NCI-H1417 treated with DMSO at 0.1 percent for 48 hours (cell line): ENCODE results near the gene SETDB1.
"Not testable (repeated sequence)": the region's sequence is repeated elsewhere in the genome, so short reads cannot be mapped to it uniquely, and the experiment has no call there.

Experiments used
- DNase-seq: peaks from one replicate; lab custom pipeline; 2025; lab: John Stamatoyannopoulos, UW

Gene SETDB1

DNA sequence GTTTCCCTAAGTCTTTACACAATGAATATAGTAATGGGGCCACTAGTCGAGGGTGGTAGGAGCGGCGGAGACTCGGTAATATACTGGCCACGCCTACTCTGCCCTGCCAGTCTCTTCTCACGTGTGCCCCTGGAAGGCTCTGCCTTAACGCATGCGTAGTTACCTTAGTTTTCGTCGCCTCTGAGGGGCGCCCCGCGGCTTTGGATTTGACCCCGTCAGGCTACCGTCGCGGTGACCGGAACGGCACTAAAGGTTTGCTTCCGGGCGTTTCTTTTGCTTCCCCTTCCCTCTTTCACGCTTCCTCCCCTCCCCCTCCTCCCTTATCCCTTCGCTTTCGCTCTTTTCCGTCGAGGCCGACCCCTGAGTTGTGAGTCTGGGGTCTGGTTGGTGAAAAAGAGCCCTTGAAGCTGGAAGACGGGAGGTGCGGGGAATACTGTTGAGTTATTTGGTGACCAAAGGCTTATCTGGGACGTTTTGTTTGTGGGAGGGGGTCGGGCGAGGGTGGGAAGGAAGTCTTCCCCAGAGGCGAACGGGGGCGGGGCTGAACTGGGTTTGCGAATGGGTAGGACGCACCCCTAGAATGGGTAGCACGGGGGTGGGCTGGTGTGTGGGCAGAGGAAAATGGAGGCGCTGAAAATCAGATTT lies at the start of gene SETDB1:
TSS of gene SETDB1 (plus strand) at position 267 of the 645 bp plus-strand sequence. CDS start 1,352 bp downstream, outside the sequence.
- peak; percentile 96 for DNase-seq

DNA sequence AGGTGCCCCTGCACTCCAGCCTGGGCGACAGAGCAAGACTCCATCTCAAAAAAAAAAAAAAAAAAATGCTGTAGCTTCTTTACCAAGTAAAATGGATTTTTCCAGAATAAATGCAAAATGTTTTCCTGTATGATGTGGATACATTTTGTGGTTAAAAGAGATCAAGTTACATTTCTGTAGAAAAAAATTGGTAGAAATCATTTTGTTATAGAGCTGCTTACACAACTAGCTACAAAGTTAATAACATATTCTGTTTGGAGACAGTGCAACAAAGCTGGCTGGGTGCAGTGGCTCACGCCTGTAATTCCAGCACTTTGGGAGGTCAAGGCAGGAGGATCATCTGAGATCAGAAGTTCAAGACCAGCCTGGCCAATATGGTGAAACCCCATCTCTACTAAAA lies 47.2 kb upstream of the SETDB1 start:
- not testable (repeated sequence) for DNase-seq

DNA sequence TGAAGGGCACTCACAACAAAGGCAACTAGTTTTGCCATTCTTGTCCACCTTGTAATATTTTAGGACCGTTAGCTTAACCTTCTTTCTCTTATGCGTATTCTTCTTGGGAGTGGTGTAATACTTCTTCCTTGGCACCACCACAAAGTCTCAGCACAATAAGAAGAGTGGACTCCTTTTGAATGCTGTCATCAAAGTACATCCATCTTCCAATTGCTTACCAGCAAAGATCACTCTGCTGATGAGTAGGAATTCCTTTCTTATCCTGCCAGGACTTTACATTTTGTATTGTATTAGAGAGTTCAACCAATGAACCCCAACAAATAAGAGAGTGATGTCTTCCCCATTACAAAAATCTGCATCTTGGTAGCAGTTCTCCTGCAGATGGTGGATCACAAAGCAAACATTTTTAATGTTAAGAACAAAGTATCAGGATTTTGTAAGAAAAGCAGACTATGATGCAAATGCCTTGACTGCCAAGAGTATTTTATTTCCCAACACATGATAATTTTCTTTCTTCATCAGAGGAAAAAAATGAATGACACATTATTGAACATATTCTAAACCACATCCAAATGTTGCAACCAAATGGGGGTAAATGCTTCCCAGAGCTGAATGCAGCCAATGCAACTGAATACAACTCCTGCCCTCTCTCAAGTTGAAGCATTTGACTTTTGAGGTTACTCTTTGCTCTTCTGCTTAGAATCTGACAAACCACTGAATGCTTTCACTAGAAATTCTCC lies 44.7 kb upstream of the SETDB1 start:
- no peak for DNase-seq

DNA sequence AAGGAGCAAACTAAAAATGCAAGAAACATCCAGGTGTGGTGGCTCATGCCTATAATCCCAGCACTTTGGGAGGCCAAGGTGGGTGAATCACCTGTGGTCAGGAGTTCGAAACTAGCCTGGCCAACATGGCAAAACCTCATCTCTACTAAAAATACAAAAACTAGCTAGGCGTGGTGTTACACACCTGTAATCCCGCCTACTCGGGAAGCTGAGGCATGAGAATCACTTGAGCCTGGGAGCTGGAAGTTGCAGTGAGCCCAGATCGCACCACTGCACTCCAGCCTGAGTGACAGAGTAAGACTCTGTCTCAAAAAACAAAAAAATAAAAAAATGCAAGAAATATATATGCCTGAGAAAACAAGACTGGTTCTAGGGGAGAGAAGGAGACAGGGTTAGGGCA lies 43.0 kb upstream of the SETDB1 start:
- DNase-seq: not testable (repeated sequence)

DNA sequence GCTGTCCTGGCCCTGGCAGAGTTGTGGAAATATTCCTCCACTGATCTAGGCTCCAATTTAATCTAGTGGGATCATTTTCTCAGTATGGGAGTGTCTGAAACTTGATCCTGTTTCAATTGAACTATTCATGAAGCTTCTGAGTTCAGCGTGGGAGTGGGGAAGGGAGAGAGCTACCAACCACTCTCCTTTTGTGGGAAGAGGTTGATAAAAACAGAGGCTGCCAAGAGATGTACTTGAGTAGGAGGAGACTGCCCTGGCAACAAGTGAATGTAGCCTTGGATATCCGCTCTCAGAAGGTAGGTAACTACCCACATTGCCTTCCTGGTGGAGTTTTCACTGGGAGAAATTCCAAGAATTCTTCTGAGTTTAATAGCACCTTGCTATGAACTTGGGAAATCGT lies 39.1 kb upstream of the SETDB1 start, which contains the start of gene CTXND2:
TSS of gene CTXND2 (plus strand) at position 119 of the 400 bp plus-strand sequence. CDS start 25,179 bp downstream, outside the sequence.
- no peak for DNase-seq

DNA sequence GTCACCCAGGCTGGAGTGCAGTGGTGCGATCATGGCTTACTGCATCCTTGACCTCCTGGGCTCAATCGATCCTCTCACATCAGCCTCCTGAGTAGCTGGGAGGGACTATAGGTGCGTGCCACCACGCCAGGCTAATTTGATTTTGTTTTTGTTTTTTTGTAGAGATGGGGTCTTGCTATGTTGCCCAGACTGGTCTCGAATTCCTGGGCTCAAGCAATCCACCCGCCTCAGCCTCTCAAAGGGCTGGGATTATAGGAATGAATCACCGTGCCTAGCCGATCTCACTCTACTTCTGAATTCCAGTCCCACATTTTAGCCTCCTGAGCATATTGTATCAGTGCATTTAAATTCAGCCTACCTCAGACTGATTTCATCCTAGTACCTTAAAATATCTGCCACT lies 37.4 kb upstream of the SETDB1 start:
- no peak for DNase-seq

DNA sequence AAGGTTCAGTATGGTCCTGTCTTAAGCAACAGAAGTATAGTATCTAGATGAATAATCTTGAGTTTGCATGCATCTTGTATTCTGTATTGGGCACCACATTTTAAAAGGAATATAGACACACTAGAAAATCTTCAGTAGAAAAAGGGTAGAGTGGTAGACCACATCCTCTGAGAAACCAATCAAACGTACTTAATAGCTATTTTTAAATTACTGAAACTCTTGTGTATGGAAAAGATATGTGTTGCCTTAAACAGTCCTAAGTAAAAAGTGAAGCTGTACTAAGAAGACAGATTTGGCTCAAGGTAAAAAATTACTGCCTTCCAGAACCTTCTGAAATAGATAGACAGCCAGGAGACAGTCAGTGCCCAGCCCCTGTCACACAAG lies 36.1 kb upstream of the SETDB1 start:
- no peak for DNase-seq

DNA sequence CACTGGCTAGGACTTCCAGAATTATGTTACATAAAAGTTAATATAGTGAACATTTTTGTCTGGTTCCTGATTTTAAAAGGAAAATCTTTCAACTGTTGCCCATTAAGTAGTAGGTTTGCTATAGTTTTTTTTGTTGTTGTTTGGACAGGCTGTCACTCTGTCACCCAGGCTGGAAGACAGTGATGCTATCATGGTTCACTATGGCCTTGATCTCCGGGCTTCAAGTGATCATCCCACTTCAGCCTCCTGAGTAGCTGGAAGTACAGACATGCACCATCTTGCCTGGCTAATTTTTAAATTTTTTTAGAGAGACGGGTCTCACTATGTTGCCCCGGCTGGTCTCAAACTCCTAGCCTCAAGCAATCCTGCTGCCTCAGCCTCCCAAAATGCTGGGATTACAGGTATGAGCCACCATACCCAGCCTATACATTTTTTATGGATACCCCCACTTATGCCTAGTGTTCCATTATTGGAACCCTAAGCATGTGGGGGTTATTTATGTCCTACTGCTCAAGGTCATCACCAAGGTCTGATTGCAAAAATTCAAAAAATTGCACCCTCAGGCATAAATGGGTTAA lies 32.7 kb upstream of the SETDB1 start:
- no peak for DNase-seq

DNA sequence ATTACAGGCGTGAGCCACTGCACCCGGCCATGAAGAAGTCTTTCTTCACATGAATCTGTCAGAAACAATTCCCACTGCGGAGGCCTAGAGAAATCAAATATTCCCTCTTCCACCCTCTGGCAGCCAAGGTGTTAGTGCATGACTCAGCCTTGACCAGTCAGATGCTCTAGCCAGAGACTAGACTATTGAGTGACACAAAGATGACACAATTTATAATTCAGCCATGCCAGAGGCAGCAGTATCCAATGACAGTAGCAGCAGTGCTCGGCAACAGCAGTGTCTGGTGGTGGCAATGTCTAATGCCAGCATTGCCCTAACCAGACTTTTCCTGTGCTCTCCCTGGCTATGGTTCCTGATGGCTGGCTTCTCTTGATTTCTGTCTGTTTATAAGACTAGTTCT lies 30.5 kb upstream of the SETDB1 start:
- no peak for DNase-seq

DNA sequence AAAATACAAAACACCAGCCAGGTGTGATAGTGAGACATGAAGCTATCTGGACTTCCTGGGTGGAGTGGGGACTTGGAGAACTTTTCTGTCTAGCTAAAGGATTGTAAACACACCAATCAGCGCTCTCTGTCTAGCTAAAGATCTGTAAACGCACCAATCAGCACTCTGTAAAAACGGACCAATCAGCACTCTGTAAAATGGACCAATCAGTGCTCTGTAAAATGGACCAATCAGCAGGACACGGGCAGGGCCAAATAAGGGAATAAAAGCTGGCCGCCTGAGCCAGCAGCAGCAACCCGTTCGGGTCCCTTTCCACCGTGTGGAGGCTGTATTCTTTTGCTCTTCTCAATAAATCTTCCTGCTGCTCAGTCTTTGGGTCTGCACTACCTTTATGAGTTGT lies 26.4 kb upstream of the SETDB1 start:
- DNase-seq: not testable (repeated sequence)

DNA sequence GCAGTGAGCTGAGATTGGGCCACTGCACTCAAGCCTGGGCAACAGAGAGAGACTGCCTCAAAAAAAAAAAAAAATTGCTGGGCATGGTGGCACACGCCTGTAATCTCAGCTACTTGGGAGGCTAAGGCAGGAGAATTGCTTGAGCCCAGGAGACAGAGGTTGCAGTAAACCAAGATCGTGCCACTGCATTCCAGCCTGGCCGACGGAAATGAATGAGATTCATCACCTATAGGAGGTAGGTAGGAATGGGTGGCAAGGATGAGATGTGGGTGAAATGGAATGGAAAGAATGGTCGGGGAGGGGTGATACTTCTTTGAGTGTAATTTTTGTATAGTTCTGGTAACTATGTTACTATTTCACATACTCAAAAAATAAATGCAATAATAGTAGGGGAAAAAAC lies 23.8 kb upstream of the SETDB1 start:
- no peak for DNase-seq

DNA sequence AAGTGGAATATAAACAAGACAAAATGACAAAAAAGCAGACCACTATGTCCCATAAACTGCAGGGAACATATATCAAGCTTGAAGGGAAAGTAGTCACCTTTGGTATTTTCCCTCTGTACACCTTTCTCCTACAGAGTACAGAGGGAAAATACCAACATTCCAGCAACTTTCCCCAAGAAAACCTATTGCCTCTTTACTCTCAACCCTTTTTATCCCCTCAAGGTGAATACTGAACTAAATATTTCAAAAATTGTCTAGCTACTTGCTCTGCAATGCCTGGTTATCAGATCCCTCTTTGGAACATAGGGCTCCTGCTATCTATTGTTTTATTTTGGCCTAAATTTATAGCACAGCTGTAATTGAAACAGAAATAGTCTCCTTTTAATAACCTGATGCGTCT lies 23.4 kb upstream of the SETDB1 start:
- no peak for DNase-seq

DNA sequence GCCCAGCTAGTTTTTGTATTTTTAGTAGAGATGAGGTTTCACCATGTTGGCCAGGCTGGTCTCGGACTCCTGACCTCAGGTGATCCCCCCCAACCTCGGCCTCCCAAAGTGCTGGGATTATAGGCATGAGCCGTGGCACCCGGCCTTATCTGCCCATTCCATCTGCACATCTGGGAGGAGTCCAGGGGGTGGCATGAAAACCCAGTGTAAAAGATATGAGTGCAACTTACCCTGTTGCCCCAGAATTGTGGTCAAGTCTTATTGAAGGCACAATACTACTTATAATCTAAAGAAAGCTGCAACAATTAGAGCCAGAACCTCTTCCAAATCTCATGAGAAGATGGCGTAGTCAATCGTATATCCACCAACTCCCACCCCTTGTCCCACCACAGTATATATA lies 20.9 kb upstream of the SETDB1 start:
- no peak for DNase-seq

DNA sequence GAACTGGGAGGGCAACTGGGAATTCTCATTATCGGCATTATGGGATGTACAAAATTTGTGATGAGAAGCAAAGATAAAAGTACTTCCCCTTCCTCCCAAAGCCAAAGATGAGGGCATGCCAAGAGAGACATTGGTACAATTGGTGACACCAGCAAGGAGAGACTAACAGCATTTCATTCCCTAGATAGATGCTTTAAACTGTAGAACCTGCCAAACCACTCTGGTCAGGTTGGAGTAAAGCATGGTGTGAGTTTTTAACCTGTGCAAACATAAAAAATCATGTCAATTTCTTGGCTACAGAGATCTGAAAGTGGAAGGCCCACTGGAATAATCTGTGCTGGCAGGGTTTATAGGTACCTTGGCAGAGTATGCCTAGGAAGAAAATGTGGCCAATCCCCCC lies 19.8 kb upstream of the SETDB1 start:
- DNase-seq: no peak

DNA sequence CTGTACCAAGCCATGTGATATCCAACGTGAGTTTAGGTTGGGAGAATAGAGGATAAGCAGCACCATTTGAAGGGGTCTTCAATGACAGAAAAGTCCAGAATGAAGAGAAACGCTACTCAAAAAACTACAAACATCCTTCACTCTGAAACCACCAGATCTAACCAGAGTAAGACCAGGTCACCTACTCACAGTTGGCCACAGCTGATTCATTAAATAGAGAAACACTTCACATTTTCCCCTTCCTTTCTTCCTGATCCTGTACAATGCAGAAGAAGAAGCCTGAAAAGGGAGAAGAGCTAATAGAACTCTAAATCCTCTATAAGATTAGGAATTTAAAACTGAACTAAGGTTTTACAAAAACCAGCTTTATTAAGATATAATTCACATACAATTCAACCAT lies 19.4 kb upstream of the SETDB1 start:
- DNase-seq: no peak

DNA sequence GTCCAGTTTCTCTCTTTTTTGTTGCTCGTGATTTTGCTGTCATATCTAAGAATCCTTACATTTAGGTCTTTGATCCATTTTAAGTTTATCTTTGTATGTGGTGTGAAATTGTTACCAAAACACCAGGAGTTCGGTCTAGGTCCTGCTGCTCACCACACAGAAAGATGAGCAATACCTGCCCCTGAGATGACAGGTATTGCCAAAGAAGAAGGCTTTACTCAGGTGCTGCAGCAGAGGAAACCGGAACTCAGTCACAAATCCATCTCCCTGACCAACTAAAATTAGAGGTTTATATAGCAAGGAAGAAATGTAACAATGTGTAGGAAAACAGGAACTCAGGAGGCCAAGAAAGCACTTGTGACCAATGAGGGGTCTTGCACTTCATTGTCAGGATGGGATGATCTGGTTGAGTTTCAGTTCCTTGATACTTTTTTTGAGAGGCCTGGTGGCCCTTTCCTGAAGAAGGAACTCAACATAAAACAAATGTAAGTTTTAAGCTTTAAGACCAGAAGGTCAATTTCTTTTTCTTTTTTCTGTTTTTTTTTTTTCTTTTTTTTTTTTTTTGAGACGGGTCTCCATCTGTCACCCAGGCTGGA lies 16.5 kb upstream of the SETDB1 start:
- DNase-seq: no peak

DNA sequence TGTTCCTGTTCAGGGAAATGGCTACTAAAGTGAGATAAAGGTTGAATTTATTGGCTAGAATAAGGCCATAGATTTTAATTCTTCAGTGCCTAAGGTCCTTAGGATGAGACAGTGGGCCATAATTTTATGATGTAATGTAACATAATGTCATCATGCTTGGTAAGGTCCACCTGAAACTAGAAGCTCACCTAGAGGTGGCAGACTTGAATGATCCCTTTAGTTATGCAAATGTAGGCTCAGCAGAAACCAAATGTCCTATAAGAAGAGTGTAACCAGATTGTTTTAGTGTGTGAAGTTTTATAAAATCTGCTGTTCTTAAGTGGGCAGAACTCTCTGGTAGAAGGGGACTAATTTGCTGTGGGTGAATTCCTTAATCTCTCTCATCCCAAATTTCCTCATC lies 13.5 kb upstream of the SETDB1 start:
- no peak for DNase-seq

DNA sequence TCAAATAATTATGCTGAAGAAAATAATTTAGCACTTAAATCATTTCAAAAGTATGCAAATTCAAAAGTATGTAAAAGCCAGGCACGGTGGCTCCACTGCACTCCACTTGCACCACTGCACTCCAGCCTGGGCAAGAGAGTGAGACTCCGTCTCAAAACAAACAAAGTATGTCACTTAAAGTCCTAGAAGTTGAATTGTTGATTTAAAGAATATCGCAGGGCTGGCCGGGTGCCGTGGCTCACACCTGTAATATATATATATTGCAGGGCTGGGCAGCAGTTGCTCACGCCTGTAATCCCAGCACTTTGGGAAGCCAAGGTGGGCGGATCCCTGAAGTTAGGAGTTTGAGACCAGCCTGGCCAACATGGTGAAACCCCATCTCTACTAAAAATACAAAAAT lies 8.8 kb upstream of the SETDB1 start:
- DNase-seq: no peak

DNA sequence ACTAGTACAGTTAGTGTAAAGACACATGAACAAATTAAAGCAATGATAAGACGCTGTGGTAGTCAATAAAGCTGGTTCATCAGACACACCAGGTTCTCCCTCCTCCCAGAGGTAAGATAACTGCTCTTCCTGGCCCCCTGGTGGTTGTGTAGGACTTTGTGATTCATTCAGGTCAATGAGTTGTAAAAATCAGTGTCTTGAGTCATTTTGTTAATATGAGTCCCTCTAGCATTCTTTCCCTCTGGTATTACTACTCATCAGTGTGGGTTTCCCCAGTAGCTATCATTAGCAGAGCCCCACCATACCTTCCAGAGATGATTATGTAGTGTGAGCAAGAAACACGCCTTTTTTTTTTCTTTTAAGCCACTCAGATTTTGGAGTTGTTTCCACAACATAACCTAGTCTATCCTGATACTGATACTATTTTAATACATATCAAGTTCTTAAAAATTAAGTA lies 3.6 kb upstream of the SETDB1 start:
- no peak for DNase-seq

DNA sequence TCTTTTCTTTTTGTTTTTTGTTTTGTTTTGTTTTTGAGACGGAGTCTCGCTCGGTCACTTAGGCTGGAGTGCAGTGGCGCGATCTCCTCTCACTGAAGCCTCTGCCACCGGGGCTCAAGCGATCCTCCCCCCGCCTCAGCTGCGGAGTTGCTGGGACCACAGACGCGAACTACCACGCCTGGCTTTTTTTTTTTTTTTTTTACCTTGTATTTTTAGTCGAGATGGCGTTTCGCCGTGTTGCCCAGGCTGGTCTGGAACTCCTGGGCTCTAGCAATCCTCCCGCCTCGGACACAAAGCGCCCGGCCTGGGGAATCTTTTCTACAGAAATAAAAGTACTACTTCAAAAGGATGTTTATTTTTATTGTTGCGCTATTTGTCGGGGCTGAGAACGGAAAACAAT lies 1.1 kb upstream of the SETDB1 start:
- no peak for DNase-seq

DNA sequence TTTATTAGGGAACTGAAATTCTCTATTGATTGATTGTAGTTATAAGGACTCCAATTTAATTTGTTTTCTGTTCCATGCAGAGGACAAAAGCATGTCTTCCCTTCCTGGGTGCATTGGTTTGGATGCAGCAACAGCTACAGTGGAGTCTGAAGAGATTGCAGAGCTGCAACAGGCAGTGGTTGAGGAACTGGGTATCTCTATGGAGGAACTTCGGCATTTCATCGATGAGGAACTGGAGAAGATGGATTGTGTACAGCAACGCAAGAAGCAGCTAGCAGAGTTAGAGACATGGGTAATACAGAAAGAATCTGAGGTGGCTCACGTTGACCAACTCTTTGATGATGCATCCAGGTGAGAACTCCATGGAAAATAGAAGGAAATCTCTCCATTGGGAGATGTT lies 1.5 kb downstream of the SETDB1 start:
- DNase-seq: no peak

DNA sequence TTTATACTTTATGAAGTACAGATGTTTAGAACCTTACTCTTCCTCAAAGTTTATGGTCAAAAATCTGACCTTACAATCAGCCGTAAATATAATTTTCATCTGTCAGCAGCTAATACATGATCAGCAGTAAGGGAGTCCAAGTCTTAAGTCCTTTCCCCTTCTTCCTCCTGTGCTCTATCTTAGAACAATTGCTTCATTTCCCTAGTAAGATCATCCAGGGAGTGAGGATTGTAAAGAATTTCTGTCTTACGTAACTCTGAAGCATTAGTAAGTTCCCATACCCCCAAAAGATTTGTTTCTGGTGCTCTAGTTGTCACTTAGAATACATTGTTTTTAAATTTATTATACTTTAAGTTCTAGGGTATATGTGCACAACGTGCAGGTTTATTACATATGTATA lies 2.1 kb downstream of the SETDB1 start:
- no peak for DNase-seq

DNA sequence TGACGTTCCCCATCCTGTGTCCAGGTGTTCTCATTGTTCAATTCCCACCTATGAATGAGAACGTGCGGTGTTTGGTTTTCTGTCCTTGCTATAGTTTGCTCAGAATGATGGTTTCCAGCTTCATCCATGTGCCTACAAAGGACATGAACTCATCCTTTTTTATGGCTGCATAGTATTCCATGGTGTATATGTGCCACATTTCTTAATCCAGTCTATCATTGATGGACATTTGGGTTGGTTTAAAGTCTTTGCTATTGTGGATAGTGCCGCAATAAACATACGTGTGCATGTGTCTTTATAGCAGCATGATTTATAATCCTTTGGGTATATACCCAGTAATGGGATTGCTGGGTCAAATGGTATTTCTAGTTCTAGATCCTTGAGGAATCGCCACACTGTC lies 2.6 kb downstream of the SETDB1 start:
- not testable (repeated sequence) for DNase-seq
